OCI-LY7 (cell line): ENCODE results near the gene CTNNBL1.

Experiments used
- CTCF ChIP-seq: fragments of 200-600 bp; sonication (generic); conservative IDR thresholded peaks from 2 replicates; pipeline ENCODE4 v1.5.1; 2014; ENCODE audit warnings: mild to moderate bottlenecking, antibody characterized with exemption, low read length, moderate library complexity, mixed read lengths
- EZH2phosphoT487 ChIP-seq: fragments of 200-600 bp; sonication (generic); IDR thresholded peaks from 2 replicates; pipeline ENCODE4 v1.6.1; 2018; ENCODE audit warnings: low read depth, borderline replicate concordance, mild to moderate bottlenecking, mixed run types, antibody characterized with exemption, low read length, moderate library complexity, mixed read lengths

- TF ChIP-seq EZH2phosphoT487 (no peak), CTCF (no peak)
Observed at GRCh38 chr20:37777988-37778659, 84.3 kb downstream of the CTNNBL1 start.
